Left ventricle myocardium inferior (tissue), 1 donor: Measurements from ENCODE around the gene MS4A6E. TPM values are rescaled to one million over a fixed set of nuclear protein-coding genes. Genes with fewer than 3 reads are reported as not detected.

ENCODE experiments used
- DNase-seq: peaks from one replicate; pipeline ENCODE4 v3.0.0-alpha.2; 2020
- H3K27ac ChIP-seq: fragments of 200-600 bp; replicated peaks from 2 replicates; pipeline ENCODE4 v1.8.0; 2021
- H3K27me3 ChIP-seq: fragments of 200-600 bp; 2 replicates; pipeline ENCODE4 v1.8.0; 2021; ENCODE audit warnings: low read depth
- H3K36me3 ChIP-seq: fragments of 200-600 bp; 2 replicates; pipeline ENCODE4 v1.8.0; 2021
- H3K4me1 ChIP-seq: fragments of 200-600 bp; 2 replicates; pipeline ENCODE4 v1.8.0; 2021
- H3K4me3 ChIP-seq: fragments of 200-600 bp; 2 replicates; pipeline ENCODE4 v1.8.0; 2021; ENCODE audit warnings: mild to moderate bottlenecking, moderate library complexity
- H3K9me3 ChIP-seq: fragments of 200-600 bp; replicated peaks from 2 replicates; pipeline ENCODE4 v1.8.0; 2021
- CTCF ChIP-seq: fragments of 200-600 bp; IDR thresholded peaks from 2 replicates; pipeline ENCODE4 v1.8.0; 2021; ENCODE audit warnings: antibody characterized with exemption, mild to moderate bottlenecking, borderline replicate concordance
- intact Hi-C: fragments of 100-400 bp; cut with micrococcal nuclease; formaldehyde crosslinking; loops from one replicate; pipeline ENCODE4 v1.11.0; 2022
- total RNA-seq: library from RNA; stranded (reverse); fragmentation: NEBNext Ultra II Directional; extraction: Animal tissue kit (Norgen Biotek cat#: 25700); gene quantifications from one replicate; pipeline ENCODE4 v1.2.1, GENCODE V29; 2021
- donor health status: DM: no; HTN: yes; CAD: no; lungs with severe emphysema.

MS4A6E gene
- total RNA-seq, 1 donor from 2014 or later = not detected

GRCh38 chr11:60338053-60338452 is 11.0 kb downstream of the MS4A6E start:
- H3K4me1 ChIP-seq = no peaks in the 10 kb centered on the region
- H3K27me3 ChIP-seq = peaks cover 9% of the 10 kb centered on the region

GRCh38 chr11:60339356-60339755 is 12.3 kb downstream of the MS4A6E start:
- Histone ChIP-seq H3K4me1 (no peaks in the 10 kb centered on the region), H3K36me3 (no peaks in the 10 kb centered on the region), H3K4me3 (no peak overlapping the region), H3K9me3 (no peaks in the 10 kb centered on the region), H3K27ac (no peak overlapping the region), H3K27me3 (peaks cover 9% of the 10 kb centered on the region)
- DNase-seq = no peak
- no peak for TF ChIP-seq CTCF
- intact Hi-C loops = no loop called here

More at GRCh38 chr11:60338053-60338452, 11.0 kb downstream of the MS4A6E start:
- no peak overlapping the region for H3K27ac ChIP-seq
- no peaks in the 10 kb centered on the region for H3K9me3 ChIP-seq
- H3K36me3 ChIP-seq = no peaks in the 10 kb centered on the region
- no peak for DNase-seq
- no peak overlapping the region for H3K4me3 ChIP-seq
- intact Hi-C loops = no loop called here
- TF ChIP-seq CTCF = no peak

- Histone ChIP-seq H3K9me3 (no peaks in the 10 kb centered on the region), H3K27me3 (peaks cover 19% of the 10 kb centered on the region), H3K36me3 (no peaks in the 10 kb centered on the region), H3K4me3 (no peak overlapping the region), H3K27ac (no peak overlapping the region), H3K4me1 (no peaks in the 10 kb centered on the region)
- peak; percentile 45 for TF ChIP-seq CTCF
- DNase-seq = no peak
- intact Hi-C loops = no loop called here
These were observed 16.1 kb downstream of the MS4A6E start for GRCh38 chr11:60343094-60343704.

GRCh38 chr11:60344146-60344545 is 17.1 kb downstream of the MS4A6E start:
- Histone ChIP-seq H3K9me3 (no peaks in the 10 kb centered on the region), H3K27ac (no peak overlapping the region), H3K36me3 (no peaks in the 10 kb centered on the region), H3K27me3 (peaks cover 24% of the 10 kb centered on the region), H3K4me3 (no peak overlapping the region), H3K4me1 (no peaks in the 10 kb centered on the region)
- TF ChIP-seq CTCF = no peak
- intact Hi-C loops = no loop called here
- DNase-seq = no peak

GRCh38 chr11:60345489-60345888 is 18.4 kb downstream of the MS4A6E start:
- no peaks in the 10 kb centered on the region for H3K36me3 ChIP-seq
- TF ChIP-seq CTCF = peak; percentile 21
- peaks cover 24% of the 10 kb centered on the region for H3K27me3 ChIP-seq
- DNase-seq = no peak
- no peak overlapping the region for H3K4me3 ChIP-seq
- intact Hi-C loops = no loop called here
- no peaks in the 10 kb centered on the region for H3K9me3 ChIP-seq
- H3K27ac ChIP-seq = no peak overlapping the region
- no peaks in the 10 kb centered on the region for H3K4me1 ChIP-seq
